K562 (cell line): ENCODE data around the gene SYNGR4. TPM values are rescaled to one million over a fixed set of nuclear protein-coding genes. Genes with fewer than 3 reads are reported as not detected.

Experiments
- GATA2 ChIP-seq: sonication (generic); formaldehyde crosslinking; IDR thresholded peaks from 2 replicates; pipeline ENCODE4 v1.4.0; 2020; ENCODE audit warnings: mild to moderate bottlenecking, missing genetic modification reagents
- MYBL2 ChIP-seq, 2 experiments: fragments of 450-650 bp in 1 of 2; sonication (generic) in 1 of 2; formaldehyde crosslinking in 1 of 2; IDR thresholded peaks; 2 replicates each; pipeline versions ENCODE4 v1.6.1 to v1.8.1; 2017 to 2022; ENCODE audit warnings: borderline replicate concordance in 1 of 2, inconsistent platforms in 1 of 2, low read depth in 1 of 2, mild to moderate bottlenecking in 1 of 2, missing genetic modification reagents in 1 of 2, moderate library complexity in 1 of 2
- POLR2A ChIP-seq: fragments of 450-650 bp; conservative IDR thresholded peaks from 2 replicates; pipeline ENCODE4 v1.6.1; 2016
- POLR2B ChIP-seq: fragments of 450-650 bp; IDR thresholded peaks from 2 replicates; pipeline ENCODE4 v1.6.1; 2018; ENCODE audit warnings: low read depth; ENCODE audit not compliant: partially characterized antibody
- RBM22 ChIP-seq: fragments of 200-400 bp; formaldehyde crosslinking; IDR thresholded peaks from 2 replicates; pipeline ENCODE4 v1.6.1; 2018; ENCODE audit warnings: low read length, low read depth; ENCODE audit not compliant: poor library complexity, severe bottlenecking
- ZKSCAN1 ChIP-seq: fragments of 150-350 bp; IDR thresholded peaks from 2 replicates; pipeline ENCODE4 v1.6.1; 2016; ENCODE audit warnings: low read depth, low read length
- ZNF197 ChIP-seq: fragments of 200-800 bp; sonication (Bioruptor generic); IDR thresholded peaks from 2 replicates; pipeline ENCODE4 v1.6.1; 2016; ENCODE audit warnings: low read depth, missing genetic modification characterization, missing compliant biosample characterization
- ZNF318 ChIP-seq, 2 experiments: fragments of 450-650 bp; IDR thresholded peaks; 2 replicates each; pipeline ENCODE4 v1.6.1; 2016; ENCODE audit warnings: mild to moderate bottlenecking in 2 of 2, borderline replicate concordance in 1 of 2, low read depth in 1 of 2, moderate library complexity in 1 of 2
- ZNF445 ChIP-seq: fragments of 250-450 bp; sonication (Bioruptor Pico); IDR thresholded peaks from 2 replicates; pipeline ENCODE4 v1.4.0; 2020; ENCODE audit warnings: low read depth, mild to moderate bottlenecking, moderate library complexity
- polyA plus RNA-seq, 8 experiments: library from polyadenylated mRNA; depleted of rRNA in 4 of 8; stranded (reverse) in 5 of 8; unstranded in 3 of 8; fragments of >200 nt; fragmentation: Nextera tagmentation in 2 of 8; fragmentation: Illumina TruSeq in 1 of 8; extraction: Ambion mirVana in 2 of 8; extraction: Trizol in 1 of 8; gene quantifications; 2 replicates each; pipeline versions ENCODE4 v1.2.1 to v1.2.3, GENCODE V29; 2011 to 2014; ENCODE audit warnings: inconsistent platforms in 1 of 8, missing spikeins in 1 of 8
- total RNA-seq, 7 experiments: library from RNA; depleted of rRNA in 6 of 7; stranded (reverse); fragments of >200 nt in 6 of 7; fragmentation: Illumina TruSeq in 2 of 7; extraction: Trizol in 2 of 7; gene quantifications; 2 replicates each; pipeline versions ENCODE4 v1.2.1 to v1.2.3, GENCODE V29; 2011 to 2021; ENCODE audit warnings: low replicate concordance in 1 of 7
- TF ChIP-seq, protein P1 (sequence below): sonication (generic); formaldehyde crosslinking; IDR thresholded peaks from 2 replicates; pipeline ENCODE4 v1.8.0; 2023; ENCODE audit warnings: missing genetic modification reagents, mild to moderate bottlenecking, borderline replicate concordance
- TF ChIP-seq, protein P2 (sequence below): fragments of 250-450 bp; sonication (Bioruptor Pico); IDR thresholded peaks from 2 replicates; pipeline ENCODE4 v1.8.0; 2022; ENCODE audit warnings: moderate library complexity, mild to moderate bottlenecking, inconsistent platforms

SYNGR4 gene
- total and polyA plus RNA-seq, 9 of the 15 experiments (the other 6 are each of a cell fraction or from before 2014, with no cell fraction given) = 0.07 to 0.14 TPM; not detected in 7

DNA sequence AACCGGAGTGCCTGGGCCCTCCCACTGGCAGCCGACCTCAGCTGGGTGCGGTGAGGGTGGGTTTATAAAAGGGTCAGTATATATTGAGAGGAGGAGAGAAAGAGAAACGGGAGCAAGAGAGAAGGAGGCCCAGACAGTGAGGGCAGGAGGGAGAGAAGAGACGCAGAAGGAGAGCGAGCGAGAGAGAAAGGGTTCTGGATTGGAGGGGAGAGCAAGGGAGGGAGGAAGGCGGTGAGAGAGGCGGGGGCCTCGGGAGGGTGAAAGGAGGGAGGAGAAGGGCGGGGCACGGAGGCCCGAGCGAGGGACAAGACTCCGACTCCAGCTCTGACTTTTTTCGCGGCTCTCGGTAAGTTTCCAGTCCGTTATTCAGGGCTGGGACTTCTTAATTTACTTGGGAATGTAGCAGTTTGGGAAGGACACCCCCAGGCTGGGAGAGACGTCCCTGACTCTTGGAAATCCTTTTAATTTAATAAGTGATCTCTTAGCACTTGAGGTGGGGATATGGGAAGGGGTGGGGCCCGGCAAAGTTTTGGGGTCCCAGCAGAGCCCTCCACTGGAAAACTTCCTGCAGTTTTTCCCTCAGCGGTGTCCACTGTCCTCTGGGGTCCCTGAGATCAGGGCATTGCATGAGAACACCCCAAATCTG lies 38.8 kb upstream of the SYNGR4 start, which contains the start of gene EMP3 (continued):
- TF ChIP-seq MYBL2 (IDR thresholded peaks at IDR 0.05; ENCODE audit: low read depth) (no peak), MYBL2 (CRISPR knock-in tag; IDR thresholded peaks at IDR 0.05; ENCODE audit: borderline replicate concordance) (no peak), GATA2 (CRISPR knock-in tag) (no peak), ZNF445 (no peak), ZNF197 (CRISPR knock-in tag) (no peak), RBM22 (no peak), POLR2B (peak; percentile 92), POLR2A (peak; percentile 94), ZNF318 (IDR thresholded peaks at IDR 0.05; ENCODE audit: borderline replicate concordance in 1 of 2, low read depth in 1 of 2) (peak in 1 of 2 experiments; percentile 69; a peak in 2 of 4 replicates), ZKSCAN1 (no peak)
- TF ChIP-seq, protein P1, sequence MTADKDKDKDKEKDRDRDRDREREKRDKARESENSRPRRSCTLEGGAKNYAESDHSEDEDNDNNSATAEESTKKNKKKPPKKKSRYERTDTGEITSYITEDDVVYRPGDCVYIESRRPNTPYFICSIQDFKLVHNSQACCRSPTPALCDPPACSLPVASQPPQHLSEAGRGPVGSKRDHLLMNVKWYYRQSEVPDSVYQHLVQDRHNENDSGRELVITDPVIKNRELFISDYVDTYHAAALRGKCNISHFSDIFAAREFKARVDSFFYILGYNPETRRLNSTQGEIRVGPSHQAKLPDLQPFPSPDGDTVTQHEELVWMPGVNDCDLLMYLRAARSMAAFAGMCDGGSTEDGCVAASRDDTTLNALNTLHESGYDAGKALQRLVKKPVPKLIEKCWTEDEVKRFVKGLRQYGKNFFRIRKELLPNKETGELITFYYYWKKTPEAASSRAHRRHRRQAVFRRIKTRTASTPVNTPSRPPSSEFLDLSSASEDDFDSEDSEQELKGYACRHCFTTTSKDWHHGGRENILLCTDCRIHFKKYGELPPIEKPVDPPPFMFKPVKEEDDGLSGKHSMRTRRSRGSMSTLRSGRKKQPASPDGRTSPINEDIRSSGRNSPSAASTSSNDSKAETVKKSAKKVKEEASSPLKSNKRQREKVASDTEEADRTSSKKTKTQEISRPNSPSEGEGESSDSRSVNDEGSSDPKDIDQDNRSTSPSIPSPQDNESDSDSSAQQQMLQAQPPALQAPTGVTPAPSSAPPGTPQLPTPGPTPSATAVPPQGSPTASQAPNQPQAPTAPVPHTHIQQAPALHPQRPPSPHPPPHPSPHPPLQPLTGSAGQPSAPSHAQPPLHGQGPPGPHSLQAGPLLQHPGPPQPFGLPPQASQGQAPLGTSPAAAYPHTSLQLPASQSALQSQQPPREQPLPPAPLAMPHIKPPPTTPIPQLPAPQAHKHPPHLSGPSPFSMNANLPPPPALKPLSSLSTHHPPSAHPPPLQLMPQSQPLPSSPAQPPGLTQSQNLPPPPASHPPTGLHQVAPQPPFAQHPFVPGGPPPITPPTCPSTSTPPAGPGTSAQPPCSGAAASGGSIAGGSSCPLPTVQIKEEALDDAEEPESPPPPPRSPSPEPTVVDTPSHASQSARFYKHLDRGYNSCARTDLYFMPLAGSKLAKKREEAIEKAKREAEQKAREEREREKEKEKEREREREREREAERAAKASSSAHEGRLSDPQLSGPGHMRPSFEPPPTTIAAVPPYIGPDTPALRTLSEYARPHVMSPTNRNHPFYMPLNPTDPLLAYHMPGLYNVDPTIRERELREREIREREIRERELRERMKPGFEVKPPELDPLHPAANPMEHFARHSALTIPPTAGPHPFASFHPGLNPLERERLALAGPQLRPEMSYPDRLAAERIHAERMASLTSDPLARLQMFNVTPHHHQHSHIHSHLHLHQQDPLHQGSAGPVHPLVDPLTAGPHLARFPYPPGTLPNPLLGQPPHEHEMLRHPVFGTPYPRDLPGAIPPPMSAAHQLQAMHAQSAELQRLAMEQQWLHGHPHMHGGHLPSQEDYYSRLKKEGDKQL (CRISPR knock-in tag) = no peak
- TF ChIP-seq, protein P2, sequence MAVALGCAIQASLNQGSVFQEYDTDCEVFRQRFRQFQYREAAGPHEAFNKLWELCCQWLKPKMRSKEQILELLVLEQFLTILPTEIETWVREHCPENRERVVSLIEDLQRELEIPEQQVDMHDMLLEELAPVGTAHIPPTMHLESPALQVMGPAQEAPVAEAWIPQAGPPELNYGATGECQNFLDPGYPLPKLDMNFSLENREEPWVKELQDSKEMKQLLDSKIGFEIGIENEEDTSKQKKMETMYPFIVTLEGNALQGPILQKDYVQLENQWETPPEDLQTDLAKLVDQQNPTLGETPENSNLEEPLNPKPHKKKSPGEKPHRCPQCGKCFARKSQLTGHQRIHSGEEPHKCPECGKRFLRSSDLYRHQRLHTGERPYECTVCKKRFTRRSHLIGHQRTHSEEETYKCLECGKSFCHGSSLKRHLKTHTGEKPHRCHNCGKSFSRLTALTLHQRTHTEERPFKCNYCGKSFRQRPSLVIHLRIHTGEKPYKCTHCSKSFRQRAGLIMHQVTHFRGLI = no peak
